Stromal cell of bone marrow (primary cell): ENCODE results near the gene DYRK1B.
"Not testable (repeated sequence)": the region's sequence is repeated elsewhere in the genome, so short reads cannot be mapped to it uniquely, and the experiment has no call there.

Source experiments
- DNase-seq: peaks from one replicate; pipeline ENCODE4 v3.0.0-alpha.2; 2012; ENCODE audit warnings: low read depth

DYRK1B gene

DNA sequence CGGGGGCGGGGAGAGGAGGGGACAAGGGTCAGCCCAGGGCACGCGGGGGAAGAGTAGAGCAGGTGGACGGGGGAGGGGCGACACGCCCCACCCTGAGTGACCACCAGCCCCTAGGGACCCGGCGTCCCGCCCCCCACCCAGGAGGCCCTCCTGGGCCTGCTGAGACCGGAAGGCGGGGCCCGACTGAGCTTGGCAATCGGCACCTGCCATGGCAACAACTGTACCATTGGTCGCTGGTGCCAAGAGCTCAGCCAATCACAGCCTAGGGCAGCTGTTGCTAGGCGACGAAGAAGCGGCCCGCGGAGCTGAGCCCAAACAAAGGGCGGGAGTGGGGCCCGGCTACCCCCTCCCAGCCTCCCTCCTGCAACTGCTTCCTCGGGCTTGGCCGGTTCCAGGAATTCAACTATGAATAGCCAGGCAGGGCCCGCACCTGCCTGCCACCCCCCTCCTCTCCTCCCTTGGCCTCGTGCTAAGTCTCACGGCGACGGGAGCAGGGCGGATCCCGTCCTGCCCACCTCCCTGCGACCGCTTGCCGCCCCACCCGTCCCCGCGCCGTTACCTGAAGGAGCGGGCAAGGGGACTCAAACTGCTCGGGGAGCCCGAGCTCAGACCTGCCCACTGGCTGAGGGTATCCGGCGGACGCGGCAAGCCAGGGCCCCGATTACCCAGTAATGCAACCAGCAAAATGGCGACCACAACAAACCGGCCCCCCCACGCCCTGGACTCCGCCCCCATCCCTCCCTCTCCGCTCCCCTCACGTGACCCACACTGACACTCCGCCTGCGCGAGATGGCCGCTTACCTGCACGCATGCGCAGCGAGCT, at the start of gene DYRK1B:
Gene DYRK1B (minus strand): TSS at position 699 of the 823 bp plus-strand sequence. CDS start 2,295 bp downstream, outside the sequence.
- peak; percentile 94 for DNase-seq

DNA sequence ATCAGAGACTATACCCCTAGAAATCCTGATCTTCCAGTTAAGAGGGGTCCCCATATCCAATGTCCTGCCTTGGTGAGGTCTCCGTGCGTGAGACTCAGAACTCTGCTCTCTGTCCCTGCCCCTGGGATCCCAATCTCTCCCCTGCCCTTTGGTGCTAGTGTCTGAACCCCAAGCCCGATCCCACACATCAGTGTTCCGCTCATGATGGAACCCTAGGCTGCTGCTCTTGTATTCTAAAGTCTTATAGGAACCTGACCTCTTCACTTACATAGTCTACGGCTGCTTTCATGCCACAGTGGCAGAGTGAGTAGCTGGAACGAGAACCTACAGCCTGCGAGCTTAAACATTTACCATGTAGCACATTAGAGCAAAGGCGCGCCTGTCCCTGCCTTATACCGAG, 48.7 kb upstream of the DYRK1B start:
- not testable (repeated sequence) for DNase-seq

DNA sequence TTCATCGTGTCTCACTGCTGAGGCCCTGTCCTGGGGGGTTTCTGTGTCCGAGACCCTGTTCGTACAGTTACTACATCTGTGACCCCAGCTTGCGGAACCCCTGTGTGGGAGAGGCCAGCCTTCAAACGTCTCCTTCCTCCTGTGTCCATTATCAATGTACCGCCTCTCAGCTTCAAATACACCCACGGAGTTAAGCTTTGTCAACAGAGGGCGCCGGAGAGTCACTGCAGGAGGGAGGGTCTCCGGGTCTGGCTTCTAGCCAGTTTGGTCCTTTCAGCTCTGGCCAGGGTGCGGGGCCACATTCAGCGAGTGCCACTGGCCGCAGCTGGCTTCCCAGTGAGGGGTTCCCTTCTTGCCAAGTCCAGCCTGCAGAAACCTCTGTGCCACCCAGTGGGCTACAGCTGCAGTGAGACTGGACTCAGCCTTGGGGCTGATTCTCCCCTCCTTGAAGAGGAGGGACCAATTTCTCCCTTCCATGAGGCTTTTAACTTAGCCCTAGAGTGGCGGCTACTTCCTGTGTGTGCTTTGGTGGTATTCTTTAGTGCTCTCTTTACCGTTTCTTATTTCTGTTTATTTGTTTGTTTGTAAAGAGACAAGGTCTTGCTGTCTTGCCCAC, 47.6 kb upstream of the DYRK1B start:
- not testable (repeated sequence) for DNase-seq

DNA sequence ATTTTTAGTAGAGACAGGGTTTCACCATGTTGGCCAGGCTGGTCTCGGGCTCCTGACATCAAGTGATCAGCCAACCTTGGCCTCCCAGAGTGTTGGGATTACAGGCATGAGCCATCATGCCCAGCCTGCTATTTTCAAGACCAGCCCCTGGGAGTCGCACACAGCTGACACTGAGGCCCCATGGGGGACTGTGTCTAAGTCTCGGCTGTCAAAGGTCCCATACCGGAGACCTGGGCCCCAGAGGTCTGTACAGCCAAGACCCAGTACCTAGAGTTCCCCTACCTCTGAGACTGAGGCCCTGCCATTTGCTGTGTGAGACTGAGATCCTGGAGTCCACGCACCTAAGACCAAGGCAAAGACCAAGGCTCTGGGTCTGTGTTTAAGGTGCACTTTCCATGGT, 46.3 kb upstream of the DYRK1B start:
- not testable (repeated sequence) for DNase-seq

DNA sequence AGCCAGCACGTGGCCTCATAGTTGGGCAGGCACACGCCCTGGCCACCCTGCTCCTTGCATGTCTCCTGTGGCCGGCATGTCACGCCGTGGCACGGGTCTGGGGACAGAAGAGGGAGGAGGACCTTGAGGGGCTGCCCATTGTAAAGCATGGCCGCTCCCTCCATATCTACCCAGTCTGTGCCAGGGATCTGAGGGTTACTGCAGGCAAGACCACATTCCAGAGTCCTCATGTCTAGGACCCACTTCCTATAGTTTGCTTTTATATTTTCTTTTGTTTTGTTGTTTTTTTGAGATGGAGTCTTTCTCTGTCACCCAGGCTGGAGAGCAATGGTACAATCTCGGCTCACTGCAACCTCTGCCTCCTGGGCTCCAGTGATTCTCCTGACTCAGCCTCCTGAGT, 45.8 kb upstream of the DYRK1B start:
- DNase-seq = not testable (repeated sequence)

DNA sequence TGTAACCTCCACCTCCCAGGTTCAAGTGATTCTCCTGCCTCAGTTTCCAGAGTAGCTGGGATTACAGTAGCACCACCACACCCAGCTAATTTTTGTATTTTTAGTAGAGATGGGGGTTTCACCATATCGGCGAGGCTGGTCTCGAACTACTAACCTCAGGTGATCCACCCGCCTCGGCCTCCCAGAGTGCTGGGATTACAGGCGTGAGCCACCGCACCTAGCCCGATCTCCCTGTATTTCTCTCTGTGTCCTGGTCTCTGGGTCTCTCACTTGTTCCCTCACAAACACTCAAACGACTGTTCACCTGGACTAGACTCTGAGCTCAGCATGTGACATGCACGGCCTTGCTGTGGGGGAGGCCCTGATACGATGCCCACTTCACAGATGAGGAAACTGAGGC, 44.9 kb upstream of the DYRK1B start:
- DNase-seq = not testable (repeated sequence)

DNA sequence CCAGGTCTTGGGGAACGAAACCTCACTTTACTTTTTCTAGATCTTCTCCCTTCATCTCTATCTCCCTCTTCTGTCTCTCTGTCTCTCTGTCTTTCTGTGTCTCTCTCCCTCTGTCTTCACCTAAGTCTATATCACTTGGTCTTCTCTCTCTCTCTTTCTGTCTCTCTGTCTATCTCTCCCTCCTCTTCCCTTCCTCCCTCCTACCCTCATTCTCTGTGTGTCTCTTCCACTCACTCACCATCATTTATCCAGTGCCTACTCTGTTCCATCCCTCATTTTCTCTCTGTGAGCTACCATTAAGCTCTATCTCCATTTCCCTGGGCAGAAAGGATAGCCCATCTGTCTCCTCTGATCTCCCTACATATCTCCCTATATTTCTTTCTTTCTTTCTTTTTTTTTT, 44.4 kb upstream of the DYRK1B start:
- DNase-seq = no peak

DNA sequence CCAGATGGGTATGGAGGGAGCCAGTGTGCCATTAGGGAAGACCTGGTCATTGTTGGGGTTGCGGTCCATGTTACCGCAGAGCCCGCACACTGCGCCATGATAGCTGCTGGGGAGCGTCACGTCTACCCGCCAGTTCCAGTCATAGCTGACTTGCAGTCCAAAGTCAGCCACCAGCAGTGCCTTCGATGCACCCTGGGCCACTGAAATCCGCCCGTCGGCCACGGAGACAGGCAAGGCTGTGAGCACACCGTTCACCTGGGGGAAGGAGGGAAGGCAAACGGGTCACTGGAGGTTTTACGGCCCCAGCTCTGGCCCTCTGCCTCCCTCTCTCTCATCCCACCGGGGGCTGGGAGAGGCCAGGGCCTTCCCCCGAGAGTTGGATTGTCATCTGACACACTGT, 44.0 kb upstream of the DYRK1B start:
- not testable (repeated sequence) for DNase-seq

DNA sequence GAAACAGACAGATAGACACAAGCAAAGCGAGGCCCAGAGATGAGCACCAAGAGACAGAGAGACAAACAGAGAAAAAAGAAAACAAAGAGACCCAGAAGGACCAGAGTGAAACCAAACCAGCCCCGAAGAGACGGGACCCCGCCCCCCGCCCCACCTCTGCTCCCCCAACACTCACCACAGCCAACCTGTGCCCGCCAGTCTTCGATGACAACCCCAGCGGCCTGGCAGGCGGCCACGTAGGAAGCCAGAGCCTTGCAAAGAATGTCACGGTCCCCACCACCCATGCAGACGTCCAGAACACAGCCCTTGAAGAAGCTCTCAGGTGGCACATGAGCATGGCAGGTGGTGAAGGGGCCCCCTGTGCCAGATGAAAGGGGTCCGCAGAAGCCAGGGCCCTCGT, 43.5 kb upstream of the DYRK1B start:
- DNase-seq = not testable (repeated sequence)

DNA sequence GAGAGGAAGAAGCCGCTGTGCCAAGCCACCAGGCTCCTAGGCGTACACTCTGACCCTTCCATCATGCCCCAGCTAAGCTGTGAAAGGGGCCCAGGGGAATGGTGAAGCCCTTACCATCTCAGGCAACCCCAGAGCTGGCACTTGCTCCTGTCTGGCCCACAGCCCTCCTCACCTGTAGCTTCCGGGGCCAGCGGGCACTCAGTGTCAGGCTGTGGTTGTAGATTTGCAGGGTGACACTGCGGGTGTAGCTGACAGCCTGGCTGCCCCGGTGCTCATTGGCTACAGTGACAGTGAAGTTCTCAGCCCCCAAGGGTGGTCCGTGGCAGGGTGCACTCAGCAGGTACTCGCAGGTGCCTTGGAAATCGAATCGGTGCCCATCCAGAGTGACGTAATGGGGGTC, 42.5 kb upstream of the DYRK1B start:
- not testable (repeated sequence) for DNase-seq

DNA sequence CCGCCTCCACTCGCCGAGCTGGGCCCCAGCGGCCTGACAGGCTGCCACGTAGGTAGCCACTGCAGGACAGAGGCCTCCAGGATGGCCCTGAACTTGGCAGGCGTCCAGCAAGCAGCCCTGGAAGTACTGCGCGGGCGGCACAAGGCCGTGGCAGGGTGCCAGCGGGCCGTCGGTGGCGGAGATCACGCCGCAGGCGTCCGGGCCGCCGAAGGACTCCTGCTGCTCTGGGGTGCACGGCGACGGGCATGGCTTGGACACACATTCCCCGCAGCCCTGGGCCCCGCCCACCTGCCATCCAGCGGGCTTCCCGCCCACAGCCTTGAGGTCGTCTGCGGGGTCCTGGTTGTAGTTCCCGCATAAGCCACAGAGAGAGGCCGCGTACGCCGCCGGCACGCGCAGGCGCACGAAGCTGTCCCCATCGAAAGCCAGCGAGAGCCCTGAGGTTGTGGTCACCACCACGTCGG, 41.5 kb upstream of the DYRK1B start:
- not testable (repeated sequence) for DNase-seq

DNA sequence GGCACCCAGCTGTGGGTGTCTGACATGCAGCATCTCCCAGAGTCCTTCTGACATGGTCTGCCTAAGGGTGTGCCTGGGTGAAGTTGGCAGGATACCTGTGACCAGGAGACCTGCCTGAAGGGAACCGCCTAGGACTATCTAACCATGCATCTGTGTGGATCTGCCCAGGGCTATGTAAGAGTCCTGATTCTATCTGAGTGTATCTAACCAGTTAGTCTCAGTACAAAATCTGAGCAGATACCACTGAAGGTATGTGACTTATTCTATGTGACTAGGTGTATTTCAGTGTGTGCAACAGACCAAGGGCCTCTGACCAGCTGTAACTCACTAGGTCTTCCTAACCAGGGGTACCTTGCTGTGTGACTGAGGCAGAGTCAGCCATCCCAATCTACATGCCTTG, 40.4 kb upstream of the DYRK1B start:
- DNase-seq = no peak

DNA sequence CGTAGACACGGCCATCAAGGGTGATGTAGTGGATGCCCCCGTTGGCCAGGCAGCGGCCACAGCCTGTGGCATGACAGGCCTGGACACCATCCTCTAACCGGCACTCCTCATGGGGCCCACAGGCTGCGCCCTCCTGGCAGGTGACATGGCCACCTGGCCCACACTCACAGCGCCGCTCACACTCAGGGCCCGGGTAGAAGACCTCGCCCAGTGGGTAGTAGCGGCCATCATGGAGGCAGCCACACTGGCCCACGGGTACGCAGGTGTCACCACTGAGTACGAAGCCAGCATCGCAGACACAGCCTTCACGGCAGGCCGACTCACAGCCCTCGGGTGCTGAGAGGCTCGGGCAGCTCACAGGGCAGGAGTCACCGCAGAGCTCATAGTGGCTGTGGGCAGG, 39.4 kb upstream of the DYRK1B start:
- DNase-seq = no peak

DNA sequence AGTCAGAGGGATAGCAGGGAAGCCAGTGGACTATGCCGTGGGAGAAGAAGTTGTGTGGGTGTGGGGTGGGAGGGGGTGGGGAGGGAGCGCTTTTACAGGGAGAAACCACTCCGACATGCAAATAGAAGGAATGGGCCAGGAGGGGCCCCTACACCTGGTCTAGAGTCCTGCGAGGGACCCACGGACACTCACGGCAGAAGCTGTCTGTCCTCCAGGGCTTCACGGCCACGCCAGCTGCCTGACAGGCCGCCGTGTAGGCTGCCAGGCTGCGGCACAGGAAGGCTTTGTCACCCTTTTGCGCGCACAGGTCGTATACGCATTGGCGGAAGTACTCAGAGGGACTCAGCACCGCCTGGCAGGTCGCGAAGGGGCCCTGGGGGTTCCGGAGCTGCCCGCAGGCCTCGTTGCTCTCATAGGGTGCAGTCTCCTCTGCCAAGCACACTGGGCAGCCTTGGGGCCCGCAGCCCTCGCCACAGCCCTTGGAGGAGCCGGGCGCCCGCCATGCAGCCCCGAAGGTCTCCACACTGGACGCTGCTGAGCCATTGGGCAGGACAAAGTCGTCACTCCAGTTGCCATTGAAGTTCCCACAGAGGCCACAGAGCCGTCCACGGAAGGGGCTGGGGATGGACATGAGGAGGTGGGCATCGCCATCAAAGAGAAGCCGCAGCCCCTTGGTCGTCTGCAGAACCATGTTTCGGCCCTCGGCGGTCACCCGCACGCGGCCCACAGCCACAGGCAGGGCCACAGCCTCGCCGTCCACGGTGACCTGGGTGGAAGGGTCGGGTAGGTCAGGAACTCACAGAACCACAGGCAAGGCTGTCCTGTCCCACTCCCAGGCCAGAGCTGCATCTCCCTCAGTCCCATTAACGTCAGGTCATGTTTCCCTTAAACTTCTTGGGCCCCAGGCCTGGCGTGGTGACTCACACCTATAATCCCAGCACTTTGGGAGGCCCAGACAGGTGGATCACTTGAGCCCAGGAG, 38.2 kb upstream of the DYRK1B start:
- DNase-seq = no peak

DNA sequence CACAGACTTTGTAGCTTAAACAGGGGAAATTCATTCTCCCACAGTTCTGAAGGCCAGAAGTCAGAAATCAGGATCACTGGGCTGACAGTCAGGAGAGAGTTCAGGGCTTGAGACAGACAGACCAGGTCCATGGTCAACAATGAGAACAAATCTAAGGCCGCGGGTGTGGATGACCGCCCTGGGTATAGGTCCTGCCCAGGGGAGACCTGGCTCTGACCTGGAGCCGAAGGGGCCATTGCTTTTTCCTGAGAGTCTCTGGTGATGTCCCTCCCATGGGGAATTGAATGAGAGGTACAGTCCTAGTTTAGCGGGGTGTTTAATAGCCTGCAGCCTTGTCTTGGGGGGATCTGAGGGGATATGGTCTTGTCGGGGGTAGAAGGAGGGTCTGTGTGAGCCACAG, 37.4 kb upstream of the DYRK1B start:
- DNase-seq = no peak

DNA sequence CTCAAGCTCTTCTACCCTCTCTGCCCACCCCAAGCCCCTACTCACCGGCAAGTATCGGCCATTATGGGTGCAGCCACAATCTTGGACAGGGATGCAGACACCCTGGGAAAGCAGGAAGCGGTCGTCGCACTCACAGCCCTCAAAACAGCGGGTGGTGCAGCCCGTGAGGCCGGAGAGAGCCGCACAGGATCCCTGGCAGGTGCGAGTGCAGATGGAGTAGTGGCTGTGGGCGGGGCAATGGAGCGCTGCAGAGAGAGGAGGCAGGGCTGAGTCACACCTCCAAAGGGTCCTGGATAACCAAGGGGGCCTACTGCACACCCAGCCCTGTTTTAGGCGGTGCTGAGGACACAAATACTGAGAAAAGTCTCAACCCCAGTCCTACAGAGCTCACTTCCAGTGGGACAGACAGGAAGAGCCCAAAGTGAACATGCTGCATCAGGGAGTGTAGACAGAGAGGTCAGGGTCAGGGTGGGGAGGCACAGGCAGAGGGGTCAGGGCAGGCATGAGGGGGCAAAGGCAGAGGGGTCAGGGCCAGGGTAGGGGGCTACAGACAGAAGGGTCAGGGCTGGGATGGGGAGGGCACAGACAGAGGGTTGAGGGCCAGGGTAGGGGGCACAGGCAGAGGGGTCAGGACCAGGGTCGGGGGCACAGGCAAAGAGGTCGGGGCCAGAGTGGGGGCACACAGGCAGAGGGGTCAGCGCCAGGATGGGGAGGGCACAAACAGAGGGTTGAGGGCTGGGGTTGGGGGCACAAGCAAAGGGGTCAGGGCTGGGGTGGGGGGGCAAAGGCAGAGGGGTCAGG, 36.4 kb upstream of the DYRK1B start:
- DNase-seq = no peak

DNA sequence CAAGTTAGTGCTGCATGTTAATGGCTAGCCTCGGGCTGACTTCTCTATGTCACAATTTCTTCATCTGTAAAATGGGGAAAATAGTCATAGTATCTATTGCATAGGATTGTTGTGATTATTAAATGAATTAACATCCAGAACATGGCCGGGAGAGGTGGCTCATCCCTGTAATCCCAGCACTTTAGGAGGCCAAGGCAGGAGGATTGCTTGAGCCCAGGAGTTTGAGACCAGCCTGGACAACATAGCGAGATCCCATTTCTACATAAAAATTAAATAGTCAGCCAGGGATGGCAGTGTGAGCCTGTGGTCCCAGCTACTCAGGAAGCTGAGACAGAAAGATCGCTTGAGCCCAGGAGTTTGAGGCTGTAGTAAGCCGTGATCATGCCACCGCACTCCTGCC, 34.0 kb upstream of the DYRK1B start:
- no peak for DNase-seq

DNA sequence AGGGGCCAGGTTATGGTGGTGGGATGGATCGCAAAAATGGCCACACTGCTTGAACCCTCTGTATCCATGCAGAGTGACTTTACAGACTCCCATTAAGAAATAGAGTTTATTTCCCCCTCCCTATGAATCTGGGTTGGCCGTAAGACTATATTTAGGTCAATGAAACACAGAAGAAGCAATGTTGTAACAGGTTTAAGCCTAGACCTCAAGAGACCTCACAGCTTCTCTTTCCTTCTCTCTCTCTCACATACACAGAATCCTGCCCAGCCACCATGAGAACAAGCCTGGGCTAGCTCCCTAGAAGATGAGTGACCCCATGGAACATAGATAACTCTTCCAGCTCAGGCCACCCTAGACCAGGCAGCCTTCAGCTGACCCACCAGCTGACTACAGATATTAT, 33.2 kb upstream of the DYRK1B start:
- DNase-seq = no peak

DNA sequence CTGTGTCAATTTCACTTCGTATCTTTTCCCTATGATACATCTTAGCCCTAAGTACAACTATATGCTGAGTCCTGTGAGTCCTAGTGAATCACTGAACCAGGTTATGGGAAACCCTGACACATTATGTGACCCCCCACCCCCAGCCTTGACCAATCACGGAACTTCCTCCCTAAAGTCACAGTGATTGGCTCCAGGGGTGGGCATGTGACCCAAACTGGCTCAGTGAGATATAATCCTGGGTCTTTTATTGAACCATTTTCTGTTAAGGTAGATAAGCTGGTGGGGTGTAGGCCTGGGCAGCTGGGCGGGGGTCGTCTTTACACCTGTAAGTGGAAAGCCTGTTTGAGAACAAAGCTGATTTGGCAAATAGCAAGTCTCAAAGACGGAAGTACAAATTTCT, 32.0 kb upstream of the DYRK1B start:
- no peak for DNase-seq

DNA sequence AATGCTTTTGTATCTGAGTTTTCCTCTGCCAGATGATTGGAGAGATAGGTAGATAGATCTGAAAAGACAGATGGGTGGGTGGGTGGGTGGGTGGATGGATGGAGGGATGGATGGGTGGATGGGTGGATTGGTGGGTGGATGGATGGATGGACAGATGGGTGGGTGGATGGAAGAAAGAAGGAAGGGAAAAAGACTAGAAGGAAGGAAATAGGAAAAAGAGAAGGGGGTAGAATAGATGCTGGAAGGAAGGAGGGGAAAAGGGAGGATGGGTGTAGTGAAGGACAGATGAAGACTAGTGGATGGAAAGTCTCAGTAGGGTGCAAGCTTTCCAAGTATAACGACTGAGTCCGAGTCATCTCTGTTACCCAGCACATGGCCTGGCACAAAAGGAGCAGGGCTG, 31.2 kb upstream of the DYRK1B start:
- DNase-seq = no peak

DNA sequence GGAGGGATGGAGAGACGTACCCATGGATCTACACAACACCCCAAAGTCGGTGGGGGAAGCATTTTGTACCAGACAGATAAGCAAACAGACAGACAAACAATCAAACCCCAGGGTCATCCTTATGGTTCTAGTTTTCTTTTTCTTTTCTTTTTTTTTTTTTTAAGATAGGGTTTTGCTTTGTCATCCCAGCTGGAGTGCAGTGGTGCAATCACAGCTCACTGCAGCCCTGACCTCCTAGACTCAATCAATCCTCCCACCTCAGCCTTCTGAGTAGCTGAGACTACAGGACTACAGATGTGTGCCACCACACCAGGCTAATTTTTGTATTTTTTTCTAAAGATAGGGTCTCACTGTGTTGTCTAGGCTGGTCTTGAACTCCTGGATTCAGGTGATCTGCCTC, 30.2 kb upstream of the DYRK1B start:
- DNase-seq = no peak

DNA sequence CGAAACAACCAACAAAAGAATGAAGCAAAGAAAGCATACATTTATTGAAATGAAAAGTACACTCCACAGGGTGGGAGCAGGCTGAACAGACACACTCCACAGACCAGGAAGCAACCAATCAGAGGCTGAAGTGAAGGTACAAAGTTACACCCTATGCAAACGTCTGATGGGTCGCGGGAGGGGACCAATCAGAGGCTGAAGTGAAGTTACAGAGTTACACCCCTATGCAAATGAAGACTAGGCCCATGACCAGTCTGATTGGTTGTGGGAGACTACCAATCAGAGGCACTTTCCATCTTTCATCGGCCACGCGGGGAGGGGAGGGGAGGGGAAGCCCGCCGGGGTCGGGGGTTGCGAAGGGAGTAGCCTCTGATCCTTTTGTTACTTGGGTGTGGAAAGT, 24.6 kb upstream of the DYRK1B start:
- DNase-seq = no peak
